Memory B cell (primary cell): Measurements from ENCODE around the gene CSTPP1.

ENCODE experiments used
- ATAC-seq: fragments of 150-1000 bp; cut with Tn5 transposase; 2 replicates; pipeline ENCODE4 v1.10.0; 2021; ENCODE audit warnings: low read depth, mild to moderate bottlenecking, moderate library complexity
- DNase-seq, 2 donors: peaks; one replicate each; pipeline ENCODE4 v3.0.0; 2022; ENCODE audit warnings: low spot score in 2 of 2
- H3K27ac Mint-ChIP-seq: one replicate; pipeline ENCODE4 v1.8.0; 2022; ENCODE audit warnings: mild to moderate bottlenecking, moderate library complexity, mixed read lengths
- H3K27me3 Mint-ChIP-seq: one replicate; pipeline ENCODE4 v1.8.0; 2022; ENCODE audit warnings: mixed read lengths
- H3K36me3 Mint-ChIP-seq: one replicate; pipeline ENCODE4 v1.8.0; 2022; ENCODE audit warnings: mild to moderate bottlenecking, mixed read lengths
- H3K4me1 Mint-ChIP-seq: one replicate; pipeline ENCODE4 v1.8.0; 2022; ENCODE audit warnings: mixed read lengths
- H3K4me3 Mint-ChIP-seq: one replicate; pipeline ENCODE4 v1.8.0; 2022; ENCODE audit warnings: mild to moderate bottlenecking, moderate library complexity, mixed read lengths
- H3K9me3 Mint-ChIP-seq: one replicate; pipeline ENCODE4 v1.8.0; 2022; ENCODE audit warnings: mixed read lengths

The CSTPP1 gene

DNA sequence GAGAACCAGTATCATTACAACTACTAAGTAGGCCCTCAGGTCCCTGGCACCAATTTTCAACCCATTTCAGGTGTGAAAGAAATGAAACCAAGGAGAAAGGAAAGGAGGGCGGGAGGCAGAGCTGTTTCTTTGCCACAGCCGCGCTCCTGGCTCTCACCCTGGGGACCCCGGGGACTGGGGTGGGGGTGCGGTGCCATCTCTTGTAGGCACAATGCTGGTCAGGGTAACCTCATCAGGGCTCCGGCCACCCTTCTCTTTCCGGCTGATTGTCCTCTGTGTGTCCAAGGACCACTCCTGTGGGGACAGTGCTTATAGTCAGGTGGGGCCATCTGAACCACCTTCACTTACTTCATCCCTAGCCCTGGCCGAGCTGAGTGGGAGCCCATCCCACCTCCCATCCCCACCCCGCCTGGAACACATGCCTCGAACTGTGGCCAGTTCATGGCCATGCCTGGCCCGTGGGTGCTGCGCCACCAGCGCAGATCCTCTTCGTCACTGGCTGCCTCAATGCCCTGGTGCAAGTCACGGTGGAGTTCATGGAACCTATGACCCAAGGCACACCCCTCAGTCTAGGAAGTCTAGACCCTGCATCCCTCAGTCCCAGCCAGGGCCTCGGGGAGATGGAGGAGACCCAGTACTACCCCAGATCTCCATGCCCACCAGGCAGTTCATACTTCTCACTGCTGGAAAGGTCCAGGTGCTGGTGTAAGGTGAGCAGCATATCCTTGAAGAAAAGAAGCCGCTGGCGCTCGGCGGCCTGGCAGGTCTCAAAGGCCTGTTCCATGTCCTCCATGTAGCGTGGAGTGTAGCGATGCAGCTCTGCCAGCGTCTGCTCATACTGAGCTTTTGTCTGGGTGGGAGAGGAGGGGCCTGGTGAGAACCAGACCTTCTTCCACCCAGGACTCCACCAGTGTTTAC lies 242.4 kb downstream of the CSTPP1 start:
- Mint-ChIP-seq H3K36me3 (no peaks in the 10 kb centered on the region), H3K4me1 (peaks cover 20% of the 10 kb centered on the region), H3K27ac (no peak overlapping the region), H3K9me3 (no peaks in the 10 kb centered on the region), H3K27me3 (peaks cover 5% of the 10 kb centered on the region), H3K4me3 (no peak overlapping the region)
- ATAC-seq = no peak
- no peak for DNase-seq

DNA sequence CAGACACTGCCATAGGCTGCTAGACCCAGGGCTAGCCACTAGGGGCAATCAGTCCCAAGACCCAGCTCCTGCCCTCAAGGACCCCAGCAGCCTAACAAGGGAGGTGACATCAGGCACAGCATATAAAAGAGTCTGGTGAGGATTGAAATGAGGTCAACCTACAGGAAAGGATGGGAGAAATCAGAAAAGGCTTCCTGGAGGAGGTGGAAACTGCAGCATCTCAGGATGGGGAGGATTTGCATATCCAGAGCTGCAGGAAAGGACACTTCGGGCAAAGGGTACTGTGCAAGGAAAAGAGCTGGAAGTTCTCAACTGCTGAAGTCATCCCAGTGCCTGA lies 243.1 kb downstream of the CSTPP1 start:
- H3K27ac Mint-ChIP-seq = no peak overlapping the region
- ATAC-seq (no peak), DNase-seq (peak in 1 of 2 donors; percentile 41)
- H3K4me1 Mint-ChIP-seq = peaks cover 20% of the 10 kb centered on the region
- no peak overlapping the region for H3K4me3 Mint-ChIP-seq
- no peaks in the 10 kb centered on the region for H3K36me3 Mint-ChIP-seq
- H3K9me3 Mint-ChIP-seq = no peaks in the 10 kb centered on the region
- peaks cover 9% of the 10 kb centered on the region for H3K27me3 Mint-ChIP-seq

GRCh38 chr11:47180006-47180787 lies 243.6 kb downstream of the CSTPP1 start:
- Mint-ChIP-seq H3K36me3 (no peaks in the 10 kb centered on the region), H3K27ac (no peak overlapping the region), H3K27me3 (peaks cover 9% of the 10 kb centered on the region), H3K9me3 (no peaks in the 10 kb centered on the region), H3K4me1 (peaks cover 20% of the 10 kb centered on the region), H3K4me3 (no peak overlapping the region)
- DNase-seq (no peak), ATAC-seq (no peak)

DNA sequence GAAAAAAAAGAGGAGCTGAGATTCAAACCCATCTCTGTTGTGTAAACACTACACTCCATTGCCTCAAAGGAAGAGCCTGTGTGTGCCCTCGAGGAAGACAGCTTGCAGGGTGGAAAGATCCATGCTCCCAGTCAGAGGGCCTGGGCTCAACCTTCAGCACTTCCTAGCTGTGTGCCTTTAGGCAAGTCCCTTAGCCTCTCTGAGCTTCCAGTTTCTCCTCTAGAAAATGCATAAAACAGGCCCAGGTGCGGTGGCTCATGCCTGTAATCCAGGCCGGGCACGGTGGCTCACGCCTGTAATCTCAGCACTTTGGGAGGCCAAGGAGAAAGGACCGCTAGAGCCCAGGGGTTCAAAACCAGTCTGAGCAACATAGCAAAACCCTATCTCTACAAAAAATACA lies 244.7 kb downstream of the CSTPP1 start:
- no peak overlapping the region for H3K27ac Mint-ChIP-seq
- no peaks in the 10 kb centered on the region for H3K36me3 Mint-ChIP-seq
- ATAC-seq = no peak
- no peak overlapping the region for H3K4me3 Mint-ChIP-seq
- no peak for DNase-seq
- no peaks in the 10 kb centered on the region for H3K9me3 Mint-ChIP-seq
- peaks cover 12% of the 10 kb centered on the region for H3K4me1 Mint-ChIP-seq
- H3K27me3 Mint-ChIP-seq = peaks cover 9% of the 10 kb centered on the region

GRCh38 chr11:47182380-47182779 lies 245.8 kb downstream of the CSTPP1 start:
- no peaks in the 10 kb centered on the region for H3K36me3 Mint-ChIP-seq
- peaks cover 15% of the 10 kb centered on the region for H3K4me1 Mint-ChIP-seq
- no peak overlapping the region for H3K27ac Mint-ChIP-seq
- H3K9me3 Mint-ChIP-seq = no peaks in the 10 kb centered on the region
- DNase-seq = no peak
- ATAC-seq = no peak
- H3K4me3 Mint-ChIP-seq = no peak overlapping the region
- H3K27me3 Mint-ChIP-seq = peaks cover 9% of the 10 kb centered on the region

GRCh38 chr11:47183031-47183856 lies 246.7 kb downstream of the CSTPP1 start:
- ATAC-seq (no peak), DNase-seq (no peak)
- Mint-ChIP-seq H3K27ac (no peak overlapping the region), H3K4me3 (no peak overlapping the region), H3K36me3 (no peaks in the 10 kb centered on the region), H3K4me1 (peaks cover 9% of the 10 kb centered on the region), H3K27me3 (peaks cover 9% of the 10 kb centered on the region), H3K9me3 (no peaks in the 10 kb centered on the region)

DNA sequence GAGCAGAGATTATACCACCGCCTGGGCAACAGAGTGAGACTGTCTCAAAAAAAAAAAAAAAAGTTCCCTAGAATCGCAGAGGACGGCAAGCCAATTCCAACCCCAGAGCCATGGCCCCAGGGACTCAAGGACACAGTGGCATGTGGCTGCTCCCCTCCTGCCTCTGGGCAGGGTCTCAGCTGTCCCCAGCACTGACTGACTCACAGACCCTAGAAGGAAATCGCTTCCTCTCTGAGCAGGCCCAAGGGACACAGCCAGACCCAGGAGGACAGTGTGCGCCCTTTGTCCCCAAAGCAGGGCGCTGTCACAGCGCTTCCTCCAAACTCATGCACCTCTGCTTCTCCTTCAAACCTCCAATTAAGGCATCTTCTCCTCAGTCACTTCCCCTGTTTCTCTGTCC lies 247.4 kb downstream of the CSTPP1 start:
- DNase-seq (no peak), ATAC-seq (no peak)
- Mint-ChIP-seq H3K27me3 (peaks cover 9% of the 10 kb centered on the region), H3K36me3 (no peaks in the 10 kb centered on the region), H3K9me3 (no peaks in the 10 kb centered on the region), H3K4me3 (no peak overlapping the region), H3K4me1 (peaks cover 9% of the 10 kb centered on the region), H3K27ac (no peak overlapping the region)

DNA sequence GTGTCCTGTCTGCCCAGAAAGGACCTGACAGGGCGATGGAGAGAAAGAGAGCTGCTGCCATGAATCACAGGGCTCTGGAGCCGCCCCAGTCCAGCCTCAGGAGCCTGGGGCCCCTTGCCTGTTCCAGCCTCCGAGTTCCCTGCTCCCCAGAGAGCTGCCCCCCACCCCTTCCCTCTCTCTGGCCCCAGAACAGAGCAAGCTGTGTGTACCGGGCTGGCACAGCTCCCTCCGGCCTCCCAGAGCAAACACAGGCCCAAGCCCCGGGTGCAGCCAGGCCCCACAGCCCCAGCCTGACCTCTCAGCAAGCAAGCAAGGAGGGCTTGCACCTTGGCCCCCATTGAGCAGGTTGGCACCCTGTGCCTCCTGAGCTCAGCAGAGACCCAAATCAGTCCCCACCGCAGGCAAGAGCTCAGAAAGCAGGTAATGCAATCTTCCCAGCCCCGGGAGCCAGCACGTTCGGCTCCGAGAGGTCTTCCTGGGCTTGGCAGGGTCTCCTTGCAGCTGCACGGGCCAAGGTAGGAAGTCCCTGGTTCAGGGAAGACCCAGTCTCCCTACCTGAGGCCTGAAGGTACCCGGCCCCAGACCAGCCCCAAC lies 248.2 kb downstream of the CSTPP1 start:
- Mint-ChIP-seq H3K27ac (no peak overlapping the region), H3K36me3 (no peaks in the 10 kb centered on the region), H3K4me1 (peaks cover 5% of the 10 kb centered on the region), H3K9me3 (no peaks in the 10 kb centered on the region), H3K4me3 (peak overlapping the region; percentile 14), H3K27me3 (peaks cover 10% of the 10 kb centered on the region)
- DNase-seq (no peak), ATAC-seq (no peak)

DNA sequence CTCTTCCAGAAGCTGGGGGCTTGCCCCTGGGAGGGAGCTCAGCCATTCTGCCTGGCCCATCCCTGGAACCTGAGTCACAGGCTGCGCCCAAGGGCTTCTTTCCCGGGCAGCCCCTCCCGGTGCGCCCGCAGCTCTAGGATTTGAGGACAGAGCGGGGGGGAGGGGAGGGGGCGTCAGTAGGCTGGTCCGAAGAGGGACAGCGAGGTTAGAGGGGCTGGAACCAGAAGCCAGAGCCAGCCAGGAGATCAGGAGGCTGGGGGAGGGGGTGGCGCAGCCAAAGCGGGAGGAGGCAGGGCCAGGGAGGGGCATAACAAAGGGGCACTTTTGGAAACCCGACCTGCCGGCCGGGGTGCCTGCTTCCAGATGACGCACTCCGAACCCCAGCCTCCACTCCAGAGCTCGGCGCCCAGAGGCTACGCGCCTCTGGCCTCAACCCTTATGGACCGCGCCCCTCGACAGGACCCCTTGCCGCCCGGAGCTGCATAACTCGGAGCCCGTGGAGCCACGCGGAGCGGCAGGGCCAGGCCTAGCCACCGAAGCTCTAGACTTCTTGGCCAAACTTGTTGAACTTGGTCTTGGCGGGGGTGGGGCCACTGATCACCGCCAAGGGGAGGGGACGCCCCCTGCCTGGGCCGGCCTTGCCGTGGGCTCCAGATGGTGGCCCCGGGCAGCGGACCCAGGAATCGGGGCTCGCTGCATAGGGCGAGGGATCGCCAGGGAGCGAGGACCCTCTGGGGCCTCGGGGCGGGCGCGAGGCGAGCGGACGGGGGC lies 248.9 kb downstream of the CSTPP1 start:
- DNase-seq (no peak), ATAC-seq (no peak)
- no peaks in the 10 kb centered on the region for H3K36me3 Mint-ChIP-seq
- peaks cover 10% of the 10 kb centered on the region for H3K27me3 Mint-ChIP-seq
- H3K9me3 Mint-ChIP-seq = no peaks in the 10 kb centered on the region
- H3K4me3 Mint-ChIP-seq = peak overlapping the region; percentile 54
- H3K27ac Mint-ChIP-seq = no peak overlapping the region
- peaks cover 5% of the 10 kb centered on the region for H3K4me1 Mint-ChIP-seq

DNA sequence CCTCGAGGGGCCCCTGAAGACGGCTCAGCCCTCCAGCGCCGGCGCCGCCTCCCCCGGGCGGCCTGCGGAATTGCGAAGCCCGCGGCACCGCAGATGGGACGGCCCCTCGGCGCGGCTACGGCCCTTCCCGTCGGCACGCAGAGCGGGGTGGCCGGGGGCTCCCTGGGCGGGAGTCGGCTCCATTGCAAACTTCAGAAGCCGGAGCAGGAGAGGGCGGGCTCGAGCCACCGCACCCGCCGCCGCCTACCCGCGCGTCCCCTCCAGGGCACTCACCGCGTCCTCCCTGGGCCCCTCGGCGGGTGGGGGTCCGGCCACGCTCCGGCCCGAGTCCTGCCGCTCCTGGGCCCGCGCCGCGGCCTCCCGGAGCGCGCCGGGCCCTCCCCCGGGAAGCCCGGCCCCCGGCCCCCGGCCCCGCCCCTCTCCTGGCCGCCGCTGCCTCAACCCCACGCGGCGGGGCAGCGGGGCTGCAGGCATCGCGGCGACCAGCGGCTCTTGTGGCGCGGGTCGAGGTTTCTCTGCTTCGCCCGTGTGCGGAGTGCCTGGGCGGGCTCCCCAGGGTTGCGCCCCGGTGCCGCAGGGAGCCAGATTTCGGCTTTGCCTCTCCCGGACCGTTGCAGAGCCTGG lies 249.6 kb downstream of the CSTPP1 start, which contains the start of gene PACSIN3:
PACSIN3 (minus strand) TSS at position 359 of the 624 bp plus-strand sequence. CDS start 3,707 bp downstream, outside the sequence.
- H3K9me3 Mint-ChIP-seq = no peaks in the 10 kb centered on the region

GRCh38 chr11:47186700-47187695 lies 250.4 kb downstream of the CSTPP1 start:
- H3K27ac Mint-ChIP-seq = peak overlapping the region; percentile 23

More for the DNA sequence above, 249.6 kb downstream of the CSTPP1 start, which contains the start of gene PACSIN3:
- ATAC-seq (peak; percentile 68), DNase-seq (peak; percentile 25 to 48)
- Mint-ChIP-seq H3K36me3 (no peaks in the 10 kb centered on the region), H3K27ac (peak within 1 kb of the TSS; percentile 23), H3K4me1 (peaks cover 5% of the 10 kb centered on the region), H3K4me3 (peak within 1 kb of the TSS; percentile 75), H3K27me3 (peaks cover 10% of the 10 kb centered on the region)

More at GRCh38 chr11:47186700-47187695, 250.4 kb downstream of the CSTPP1 start:
- Mint-ChIP-seq H3K4me3 (peak overlapping the region; percentile 75), H3K36me3 (no peaks in the 10 kb centered on the region), H3K4me1 (peaks cover 5% of the 10 kb centered on the region), H3K9me3 (no peaks in the 10 kb centered on the region), H3K27me3 (peaks cover 10% of the 10 kb centered on the region)
- ATAC-seq (peak; percentile 74), DNase-seq (peak in 1 of 2 donors; percentile 31)
